ENCODE measurements around the gene CTPS1. TPM values are rescaled to one million over a fixed set of nuclear protein-coding genes. Genes with fewer than 3 reads are reported as not detected.

CTPS1 gene
- total RNA-seq, 1 donor from 2014 or later = 33.0 TPM

DNA sequence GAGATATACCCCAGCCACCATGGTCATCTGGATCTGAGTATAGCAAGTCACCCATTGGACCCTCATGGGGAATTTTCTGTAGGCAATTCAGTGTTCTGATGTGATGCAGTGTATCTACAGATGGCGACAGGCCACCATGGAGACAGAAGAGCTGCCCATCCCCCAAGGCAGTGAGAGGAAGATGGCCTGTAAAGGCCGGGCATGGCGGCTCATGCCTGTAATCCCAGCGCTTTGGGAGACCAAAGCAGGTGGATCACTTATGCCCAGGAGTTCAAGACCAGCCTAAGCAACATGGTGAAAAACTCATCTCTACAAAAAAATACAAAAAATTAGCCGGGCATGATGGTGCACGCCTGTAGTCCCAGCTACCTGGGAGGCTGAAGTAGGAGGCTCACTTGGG lies 41.1 kb upstream of the CTPS1 start:
- no peaks in the 10 kb centered on the region for H3K27me3 ChIP-seq
- peaks cover 5 to 50% of the 10 kb centered on the region in 2 donors for H3K4me1 ChIP-seq
- no peaks in the 10 kb centered on the region for H3K9me3 ChIP-seq
- intact Hi-C loops (cut with DNase I) = loop anchor here (5.0 kb wide), 1 partner anchor 36 kb away; no protein-coding TSS in a partner anchor
- no peak for DNase-seq (ENCODE audit: low spot score in 2 of 2)
- TF ChIP-seq, protein P1, sequence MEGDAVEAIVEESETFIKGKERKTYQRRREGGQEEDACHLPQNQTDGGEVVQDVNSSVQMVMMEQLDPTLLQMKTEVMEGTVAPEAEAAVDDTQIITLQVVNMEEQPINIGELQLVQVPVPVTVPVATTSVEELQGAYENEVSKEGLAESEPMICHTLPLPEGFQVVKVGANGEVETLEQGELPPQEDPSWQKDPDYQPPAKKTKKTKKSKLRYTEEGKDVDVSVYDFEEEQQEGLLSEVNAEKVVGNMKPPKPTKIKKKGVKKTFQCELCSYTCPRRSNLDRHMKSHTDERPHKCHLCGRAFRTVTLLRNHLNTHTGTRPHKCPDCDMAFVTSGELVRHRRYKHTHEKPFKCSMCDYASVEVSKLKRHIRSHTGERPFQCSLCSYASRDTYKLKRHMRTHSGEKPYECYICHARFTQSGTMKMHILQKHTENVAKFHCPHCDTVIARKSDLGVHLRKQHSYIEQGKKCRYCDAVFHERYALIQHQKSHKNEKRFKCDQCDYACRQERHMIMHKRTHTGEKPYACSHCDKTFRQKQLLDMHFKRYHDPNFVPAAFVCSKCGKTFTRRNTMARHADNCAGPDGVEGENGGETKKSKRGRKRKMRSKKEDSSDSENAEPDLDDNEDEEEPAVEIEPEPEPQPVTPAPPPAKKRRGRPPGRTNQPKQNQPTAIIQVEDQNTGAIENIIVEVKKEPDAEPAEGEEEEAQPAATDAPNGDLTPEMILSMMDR (IDR thresholded peaks at IDR 0.05) = no peak
- no peak overlapping the region for H3K4me3 ChIP-seq
- H3K27ac ChIP-seq = no peak overlapping the region
- no peaks in the 10 kb centered on the region for H3K36me3 ChIP-seq

DNA sequence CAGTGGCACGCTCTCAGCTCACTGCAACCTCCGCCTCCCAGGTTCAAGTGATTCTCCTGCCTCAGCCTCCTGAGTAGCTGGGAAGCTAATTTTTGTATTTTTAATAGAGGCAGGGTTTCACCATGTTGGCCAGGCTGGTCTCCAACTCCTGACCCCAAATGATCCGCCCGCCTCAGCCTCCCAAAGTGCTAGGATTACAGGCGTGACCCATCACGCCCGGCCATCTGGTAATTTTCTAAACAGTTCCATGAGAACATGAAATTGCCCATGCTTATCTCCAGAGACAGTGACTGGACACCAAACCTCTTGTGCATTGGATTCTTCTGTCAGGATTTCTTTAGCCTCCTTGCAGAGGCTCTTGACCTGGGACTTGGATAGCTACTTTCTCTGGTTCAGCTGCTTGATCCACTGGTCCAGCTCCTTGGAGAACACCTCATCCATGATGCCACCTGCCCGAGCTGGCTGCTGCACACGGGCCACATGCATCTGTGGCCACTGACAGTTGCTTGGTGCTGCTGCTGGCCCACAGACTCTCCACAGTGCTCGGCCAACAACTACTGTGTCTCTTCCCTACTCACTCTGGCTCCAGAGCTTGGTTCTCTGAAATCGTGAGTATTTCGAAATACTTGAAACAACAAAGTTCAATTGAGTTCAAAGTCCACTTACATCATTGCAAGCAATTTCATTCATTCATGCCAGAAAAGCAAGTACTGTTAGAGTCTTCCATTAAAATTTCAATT lies 40.0 kb upstream of the CTPS1 start:
- Histone ChIP-seq H3K27ac (peak overlapping the region in 1 of 2 donors; percentile 54), H3K36me3 (no peaks in the 10 kb centered on the region), H3K4me3 (no peak overlapping the region), H3K9me3 (no peaks in the 10 kb centered on the region), H3K27me3 (no peaks in the 10 kb centered on the region), H3K4me1 (peaks cover 8 to 58% of the 10 kb centered on the region in 2 donors)
- DNase-seq (ENCODE audit: low spot score in 2 of 2) = peak in 1 of 2 donors; percentile 68
- TF ChIP-seq, protein P1 (IDR thresholded peaks at IDR 0.05) = no peak
- intact Hi-C loops (cut with DNase I) = loop anchor here (5.0 kb wide), 2 partner anchors 37 to 62 kb away; no protein-coding TSS in a partner anchor

DNA sequence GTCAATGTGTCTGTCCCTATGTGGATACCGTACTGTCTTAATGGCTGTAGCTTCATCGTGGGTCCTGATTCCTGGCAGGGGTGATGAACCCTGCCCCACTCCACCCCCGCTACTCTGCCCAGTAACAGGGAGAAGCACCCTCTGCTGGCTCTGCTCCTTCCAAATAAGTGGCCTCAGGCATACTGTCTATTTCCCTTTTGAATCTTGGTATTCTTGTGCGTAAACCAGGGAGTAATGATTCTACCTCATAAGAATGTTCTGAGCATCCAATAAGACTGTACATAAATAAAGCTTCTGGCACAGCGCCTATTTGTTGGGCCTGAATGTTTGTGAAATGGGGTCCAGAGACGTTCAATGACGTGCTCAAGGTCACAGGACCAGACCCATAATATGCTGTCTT lies 35.2 kb upstream of the CTPS1 start:
- Histone ChIP-seq H3K27me3 (no peaks in the 10 kb centered on the region), H3K27ac (peak overlapping the region; percentile 90 to 95), H3K9me3 (no peaks in the 10 kb centered on the region), H3K4me3 (peak overlapping the region in 1 of 2 donors; percentile 18), H3K36me3 (no peaks in the 10 kb centered on the region), H3K4me1 (peaks cover 11 to 58% of the 10 kb centered on the region in 2 donors)
- DNase-seq (ENCODE audit: low spot score in 2 of 2) = peak in 1 of 2 donors; percentile 90
- TF ChIP-seq, protein P1 (IDR thresholded peaks at IDR 0.05) = peak in 1 of 3 experiments; percentile 18
- intact Hi-C loops (cut with DNase I) = loop anchor here (1.0 to 5.0 kb wide), 2 partner anchors 67 to 82 kb away; partner anchors contain the start of gene CITED4

DNA sequence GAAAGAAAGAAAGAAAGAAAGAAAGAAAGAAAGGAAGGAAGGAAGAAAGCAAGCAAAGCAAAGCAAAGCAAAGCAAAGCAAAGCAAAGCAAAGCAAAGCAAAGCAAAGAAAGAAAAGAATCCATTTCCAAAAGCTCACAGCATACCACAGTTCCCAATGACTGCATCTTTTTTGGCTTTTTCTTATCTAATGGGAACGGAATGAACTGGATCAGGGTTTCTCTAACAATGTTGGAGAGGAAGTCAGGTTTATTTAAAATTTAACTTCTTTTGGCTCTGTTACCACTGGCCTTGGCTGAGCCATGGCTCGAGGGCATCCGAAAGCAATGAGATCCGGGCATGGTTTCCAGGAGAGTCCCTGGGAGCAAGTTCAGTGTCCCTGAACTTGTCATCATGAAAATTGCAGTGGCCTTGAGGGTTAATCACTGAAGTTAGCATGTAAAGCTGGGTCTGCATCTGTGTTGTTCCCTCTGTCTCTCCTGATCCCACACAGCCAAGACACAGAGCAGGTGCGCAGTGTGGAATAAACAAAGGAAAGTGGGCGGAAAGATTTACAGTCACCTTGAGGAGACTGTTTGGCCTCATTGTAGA lies 34.6 kb upstream of the CTPS1 start:
- DNase-seq (ENCODE audit: low spot score in 2 of 2) = peak in 1 of 2 donors; percentile 82
- H3K27me3 ChIP-seq = no peaks in the 10 kb centered on the region
- H3K4me1 ChIP-seq = peaks cover 11 to 53% of the 10 kb centered on the region in 2 donors
- TF ChIP-seq, protein P1 (IDR thresholded peaks at IDR 0.05) = no peak
- H3K36me3 ChIP-seq = no peaks in the 10 kb centered on the region
- peak overlapping the region in 1 of 2 donors; percentile 18 for H3K4me3 ChIP-seq
- intact Hi-C loops (cut with DNase I) = loop anchor here (1.0 to 5.0 kb wide), 3 partner anchors 68 to 253 kb away; partner anchors contain the start of genes CITED4 and NFYC
- H3K27ac ChIP-seq = peak overlapping the region; percentile 90 to 95
- no peaks in the 10 kb centered on the region for H3K9me3 ChIP-seq

DNA sequence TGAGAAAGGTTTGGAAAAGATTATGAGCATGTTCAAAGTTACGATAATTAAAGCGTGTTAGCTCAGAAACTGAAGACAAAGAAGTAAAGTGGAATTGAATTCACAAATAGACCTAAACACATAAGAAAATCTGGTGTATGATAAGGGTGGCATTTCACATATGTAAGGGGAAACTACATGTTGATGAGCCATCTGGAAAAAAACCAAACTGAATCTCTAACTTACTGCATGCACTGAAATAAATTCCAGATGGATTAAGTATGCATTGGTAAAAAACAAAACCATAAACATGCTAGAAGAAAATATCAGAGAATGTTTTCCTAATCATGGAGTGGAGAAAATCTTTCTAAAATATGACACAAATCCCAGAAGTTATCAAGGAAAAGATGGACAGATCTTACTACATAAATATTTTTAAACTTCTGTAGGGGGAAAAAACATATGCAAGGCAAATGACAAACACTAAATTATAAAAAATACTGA lies 34.0 kb upstream of the CTPS1 start:
- intact Hi-C loops (cut with DNase I) = loop anchor here (5.0 kb wide), 1 partner anchor 253 kb away; the partner anchor contains the start of gene NFYC

More for the DNA sequence above, 34.0 kb upstream of the CTPS1 start:
- peaks cover 11 to 48% of the 10 kb centered on the region in 2 donors for H3K4me1 ChIP-seq
- H3K4me3 ChIP-seq = no peak overlapping the region
- TF ChIP-seq, protein P1 (IDR thresholded peaks at IDR 0.05) = no peak
- DNase-seq (ENCODE audit: low spot score in 2 of 2) = no peak
- H3K9me3 ChIP-seq = no peaks in the 10 kb centered on the region
- H3K36me3 ChIP-seq = no peaks in the 10 kb centered on the region
- H3K27ac ChIP-seq = peak overlapping the region; percentile 90 to 95
- no peaks in the 10 kb centered on the region for H3K27me3 ChIP-seq

Data from ascending aorta (tissue), 2 donors.